Skin of body (tissue), 2 donors: ENCODE results near the gene BICD2. TPM values are rescaled to one million over a fixed set of nuclear protein-coding genes. Genes with fewer than 3 reads are reported as not detected.
A peak's percentile ranks its signal among the peaks of the same experiment; 100 is the strongest.

Source experiments
- DNase-seq: peaks from one replicate; lab custom pipeline; 2025; lab: John Stamatoyannopoulos, UW
- total RNA-seq: library from RNA; depleted of rRNA; stranded (reverse); fragments of >200 nt; gene quantifications from one replicate; pipeline ENCODE4 v1.2.3, GENCODE V29; 2014

BICD2 gene
- total RNA-seq, 1 donor from 2014 or later: 55.6 TPM

DNA sequence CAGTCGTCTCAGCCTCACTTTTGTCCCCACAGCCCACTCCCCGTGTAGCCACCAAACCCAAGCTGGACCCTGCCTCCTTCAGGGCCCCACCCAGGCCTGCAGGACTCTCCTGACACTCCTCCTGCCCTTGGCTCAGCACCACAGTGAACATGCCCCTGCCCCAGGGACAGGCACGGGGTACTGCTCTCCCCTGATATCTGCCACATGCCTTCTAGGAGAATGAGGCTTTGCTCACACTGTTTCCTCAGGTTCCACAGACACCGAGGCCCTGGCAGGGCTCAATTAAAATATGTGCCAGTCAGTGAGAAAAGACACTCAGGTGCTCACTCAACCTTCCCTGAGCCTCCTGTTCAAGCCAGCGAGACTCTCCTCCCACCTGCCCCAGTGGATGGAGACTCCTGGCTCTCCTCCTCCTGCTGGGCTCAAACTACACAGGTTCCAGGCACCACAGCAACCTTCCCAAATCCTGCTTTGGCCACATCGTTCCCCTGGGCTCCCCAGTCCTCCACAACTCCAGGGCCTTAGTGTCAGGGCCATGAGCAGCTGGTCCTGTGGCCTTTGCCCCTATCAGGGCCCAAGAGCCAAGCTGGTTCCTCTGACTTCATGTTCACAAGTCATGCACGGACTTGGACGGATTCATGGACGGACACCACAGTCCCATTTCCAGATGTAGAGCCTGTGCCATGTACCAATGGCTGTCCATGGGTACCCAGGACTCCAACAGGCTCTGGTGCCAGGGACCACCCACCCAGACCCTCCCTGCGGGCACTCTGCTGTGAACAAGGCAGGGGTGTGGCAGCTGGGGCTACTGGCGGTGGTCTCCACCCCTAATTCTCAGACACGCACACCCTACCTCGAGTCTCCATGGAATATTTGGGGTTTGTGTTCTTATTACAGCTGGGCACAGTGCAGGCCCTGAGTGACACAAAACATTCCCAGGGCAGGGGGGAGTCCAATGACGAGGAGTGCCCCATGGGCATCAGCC lies 36.6 kb downstream of the BICD2 start:
- DNase-seq: no peak

DNA sequence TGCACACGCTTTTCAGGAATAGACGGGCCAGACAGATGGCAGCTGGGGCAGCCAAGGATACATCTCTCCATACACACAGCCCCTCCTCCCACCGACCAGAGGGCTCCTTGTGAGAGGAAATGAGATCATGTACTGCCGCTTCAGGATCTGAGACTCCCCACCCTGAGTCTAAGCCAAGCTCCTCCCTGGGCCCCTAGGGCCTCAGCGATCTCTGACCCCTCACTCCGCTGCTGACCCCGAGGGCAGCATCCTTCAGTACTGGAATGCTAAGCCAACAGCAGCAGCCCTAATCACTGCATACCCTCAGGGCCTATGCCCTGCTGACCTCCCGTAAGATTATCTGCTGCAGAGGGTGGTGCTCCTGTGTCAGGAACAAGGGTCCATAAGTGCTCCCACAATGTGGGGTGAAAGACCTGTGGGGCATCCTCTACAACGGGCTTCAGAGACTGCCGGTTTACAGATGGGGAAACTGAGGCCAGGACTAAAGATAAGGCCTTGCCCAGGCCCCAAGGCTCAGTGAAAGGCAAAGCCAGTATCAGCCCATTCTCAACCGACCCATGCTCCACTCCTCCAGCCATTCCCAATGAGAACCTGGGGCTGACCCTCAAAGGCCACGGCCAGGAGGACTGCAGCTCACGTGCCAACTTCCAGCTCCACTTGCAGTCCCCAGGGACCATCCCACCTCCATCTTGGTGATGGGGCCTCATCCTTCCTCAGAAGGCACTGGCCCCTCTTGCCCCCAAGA lies 37.5 kb downstream of the BICD2 start:
- no peak for DNase-seq

DNA sequence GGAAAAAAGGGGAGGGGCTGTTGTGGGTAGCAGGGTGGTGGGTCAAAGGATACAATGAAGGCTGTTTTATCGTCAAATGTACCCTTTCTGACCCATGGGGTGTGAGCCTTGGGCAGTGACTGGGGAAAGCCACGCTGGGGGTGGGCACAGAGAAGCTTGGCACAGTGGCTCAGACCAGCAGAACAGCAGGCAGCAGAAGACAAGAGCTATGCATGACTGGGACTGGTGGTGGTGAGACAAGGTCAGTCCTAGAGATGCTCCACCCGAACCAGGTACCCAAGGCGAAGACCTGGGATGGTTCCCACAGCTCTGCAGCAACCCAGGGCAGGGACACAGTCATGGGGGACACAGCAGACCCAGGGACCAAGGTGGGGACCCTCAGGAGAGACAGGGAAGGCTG lies 38.3 kb downstream of the BICD2 start:
- no peak for DNase-seq

- DNase-seq: no peak
Measured at GRCh38 chr9:92725766-92726165, 38.9 kb downstream of the BICD2 start.

DNA sequence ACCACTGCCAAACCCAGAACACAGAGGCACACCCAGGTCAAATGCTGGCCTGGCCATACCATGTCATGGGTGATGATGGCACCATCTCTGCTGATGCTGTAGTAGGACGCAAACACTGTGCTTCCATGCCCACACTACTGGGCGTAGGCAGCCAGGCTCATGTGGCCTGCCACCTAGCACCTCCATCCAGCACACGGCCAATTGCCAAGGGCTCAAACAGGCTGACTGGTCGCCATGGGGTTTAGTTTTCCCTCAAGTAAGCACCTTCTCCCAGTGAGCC lies 39.4 kb downstream of the BICD2 start:
- DNase-seq: no peak

DNA sequence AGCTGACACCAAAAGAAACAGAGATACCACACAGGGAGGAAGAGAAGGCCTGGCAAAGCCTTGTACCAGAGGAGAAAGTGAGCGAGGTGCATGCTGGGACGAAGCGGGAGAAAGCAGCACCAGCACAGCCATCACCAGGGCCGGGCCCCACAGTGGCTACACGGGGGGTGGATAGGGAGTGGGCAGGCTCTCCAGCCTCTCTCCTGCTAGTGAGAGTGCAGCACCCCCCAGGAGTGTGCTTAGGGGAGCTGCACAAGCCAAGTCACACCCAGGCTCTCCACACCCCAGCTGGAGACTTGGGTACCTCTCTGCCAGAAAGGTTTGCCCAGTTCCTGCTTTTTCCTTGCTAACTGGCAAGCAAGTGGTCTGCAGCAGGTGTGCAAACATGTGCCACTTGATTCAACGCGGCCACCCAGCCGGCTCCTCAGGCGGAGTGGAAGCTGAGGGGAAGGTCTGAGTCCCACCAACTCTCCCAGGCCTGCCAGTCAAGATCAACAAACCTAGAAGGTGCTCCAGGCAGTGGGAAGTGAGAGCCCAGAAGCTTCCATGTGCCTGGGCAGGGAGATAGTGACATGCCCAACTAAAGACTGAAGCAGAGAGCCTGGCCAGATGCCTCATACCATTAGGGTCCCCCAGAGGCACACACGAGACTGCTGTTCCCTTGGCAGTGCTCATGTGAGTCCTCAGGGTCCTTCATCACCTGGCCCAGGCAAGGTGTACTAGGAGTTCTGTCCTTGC lies 39.9 kb downstream of the BICD2 start:
- DNase-seq: no peak

- no peak for DNase-seq
Measured at GRCh38 chr9:92723801-92724323, 40.8 kb downstream of the BICD2 start.

- DNase-seq: peak; percentile 32
Measured at GRCh38 chr9:92723299-92723625, 41.4 kb downstream of the BICD2 start.

GRCh38 chr9:92722386-92723298 lies 42.0 kb downstream of the BICD2 start:
- DNase-seq: no peak

DNA sequence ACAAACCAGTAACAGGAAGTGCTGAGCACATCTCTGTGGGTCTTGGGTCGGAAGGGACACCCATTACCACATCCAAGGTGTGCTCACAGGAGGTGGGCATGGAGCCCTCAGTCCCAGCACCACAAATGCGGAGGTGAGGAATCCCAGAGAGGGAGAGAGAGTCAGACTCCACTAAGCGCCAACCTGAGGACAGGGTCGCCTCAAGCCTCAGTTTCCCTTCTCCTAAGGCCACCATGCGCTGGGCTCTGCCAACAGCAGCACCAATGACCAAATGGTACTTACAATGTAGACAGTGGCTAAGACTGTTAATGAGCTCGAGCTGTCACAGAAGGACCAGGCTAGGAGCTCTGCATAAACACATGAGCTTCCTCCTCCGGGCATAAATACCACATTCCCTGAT lies 43.1 kb downstream of the BICD2 start:
- DNase-seq: no peak

DNA sequence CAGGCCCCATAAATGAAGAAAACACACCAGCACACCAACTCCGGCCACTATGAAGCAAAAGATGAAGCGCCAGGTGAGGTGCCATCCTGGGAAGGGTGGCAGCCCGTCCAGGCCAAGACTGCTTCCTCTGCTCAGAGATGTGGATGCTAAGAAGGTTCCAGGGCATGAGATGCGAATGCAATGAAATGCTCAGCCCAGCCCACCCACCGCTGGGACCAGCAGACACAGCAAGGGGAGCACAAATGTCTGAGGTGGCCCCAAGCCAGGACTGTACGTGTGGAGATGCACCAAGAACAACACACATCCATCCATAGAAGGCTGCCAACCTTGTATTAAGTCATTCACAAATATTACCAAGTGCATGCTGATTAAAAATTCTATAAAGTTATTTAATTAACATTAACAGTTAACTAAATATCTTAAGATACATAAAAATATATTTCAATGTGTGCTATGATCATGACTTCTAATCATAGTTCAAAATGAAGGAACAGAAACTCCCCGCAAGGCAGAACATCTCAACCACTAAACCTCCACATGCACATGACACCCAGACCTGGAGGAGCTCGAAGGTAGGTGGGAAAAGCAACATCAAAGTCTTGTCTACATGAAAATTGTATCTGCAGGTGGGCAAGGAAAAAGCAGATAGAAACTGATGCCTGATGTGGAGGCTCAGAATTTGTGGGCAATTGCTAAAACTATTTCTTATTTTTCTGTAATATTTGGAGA lies 43.7 kb downstream of the BICD2 start:
- DNase-seq: no peak

DNA sequence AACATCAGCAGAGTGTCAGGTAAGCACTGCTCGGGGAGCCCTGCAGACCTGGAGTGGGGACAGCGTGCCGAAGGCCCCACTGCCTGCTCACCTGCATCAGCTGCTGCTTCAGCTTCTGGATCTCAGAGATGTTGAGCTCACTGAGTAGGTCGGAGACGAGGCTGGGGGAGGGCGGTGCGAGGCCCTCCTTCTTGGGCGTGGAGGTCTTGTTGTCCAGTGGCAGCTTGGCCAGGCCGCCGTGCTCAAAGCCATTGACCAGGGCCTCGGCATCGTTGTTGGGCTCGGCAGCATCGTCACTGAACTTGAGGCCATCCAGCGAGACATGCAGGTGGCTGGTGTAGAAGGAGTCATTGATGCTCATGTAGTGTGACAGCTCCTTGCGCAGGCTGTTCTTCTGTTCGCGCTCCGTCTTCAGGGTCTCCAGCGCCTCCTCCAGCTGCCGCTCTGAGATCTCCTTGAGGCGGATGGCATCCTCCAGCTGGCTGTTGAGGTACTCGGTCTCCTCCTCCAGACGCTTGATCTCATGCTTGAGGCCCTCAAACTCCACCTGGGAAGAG lies 44.3 kb downstream of the BICD2 start:
- DNase-seq: no peak

- no peak for DNase-seq
Measured at GRCh38 chr9:92719028-92719647, 45.5 kb downstream of the BICD2 start.

- no peak for DNase-seq
Measured at GRCh38 chr9:92718086-92719001, 46.3 kb downstream of the BICD2 start.

GRCh38 chr9:92717201-92718085 lies 47.2 kb downstream of the BICD2 start:
- no peak for DNase-seq

- no peak for DNase-seq
Measured at GRCh38 chr9:92716557-92716956, 48.1 kb downstream of the BICD2 start.

- DNase-seq: no peak
Measured at GRCh38 chr9:92715488-92716231, 49.0 kb downstream of the BICD2 start.
